Esophagus squamous epithelium (tissue), 4 donors: ENCODE results near the gene TMC1.

ENCODE experiments used
- POLR2A ChIP-seq, 4 donors: fragments of 450-650 bp; IDR thresholded peaks; one replicate each; pipeline ENCODE4 v1.6.1; 2017; ENCODE audit warnings: antibody characterized with exemption in 4 of 4, mild to moderate bottlenecking in 4 of 4, moderate library complexity in 3 of 4
- TF ChIP-seq, protein P1 (sequence below), 6 experiments: fragments of 450-650 bp in 4 of 6; fragments of 200-600 bp in 2 of 6; sonication (generic) in 2 of 6; IDR thresholded peaks; one replicate each; pipeline ENCODE4 v1.5.1; 2016 to 2019; ENCODE audit warnings: antibody characterized with exemption in 6 of 6, mild to moderate bottlenecking in 4 of 6, moderate library complexity in 4 of 6

- TF ChIP-seq POLR2A (IDR thresholded peaks at IDR 0.05): no peak
- TF ChIP-seq, protein P1, sequence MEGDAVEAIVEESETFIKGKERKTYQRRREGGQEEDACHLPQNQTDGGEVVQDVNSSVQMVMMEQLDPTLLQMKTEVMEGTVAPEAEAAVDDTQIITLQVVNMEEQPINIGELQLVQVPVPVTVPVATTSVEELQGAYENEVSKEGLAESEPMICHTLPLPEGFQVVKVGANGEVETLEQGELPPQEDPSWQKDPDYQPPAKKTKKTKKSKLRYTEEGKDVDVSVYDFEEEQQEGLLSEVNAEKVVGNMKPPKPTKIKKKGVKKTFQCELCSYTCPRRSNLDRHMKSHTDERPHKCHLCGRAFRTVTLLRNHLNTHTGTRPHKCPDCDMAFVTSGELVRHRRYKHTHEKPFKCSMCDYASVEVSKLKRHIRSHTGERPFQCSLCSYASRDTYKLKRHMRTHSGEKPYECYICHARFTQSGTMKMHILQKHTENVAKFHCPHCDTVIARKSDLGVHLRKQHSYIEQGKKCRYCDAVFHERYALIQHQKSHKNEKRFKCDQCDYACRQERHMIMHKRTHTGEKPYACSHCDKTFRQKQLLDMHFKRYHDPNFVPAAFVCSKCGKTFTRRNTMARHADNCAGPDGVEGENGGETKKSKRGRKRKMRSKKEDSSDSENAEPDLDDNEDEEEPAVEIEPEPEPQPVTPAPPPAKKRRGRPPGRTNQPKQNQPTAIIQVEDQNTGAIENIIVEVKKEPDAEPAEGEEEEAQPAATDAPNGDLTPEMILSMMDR (IDR thresholded peaks at IDR 0.05): no peak
Measured at GRCh38 chr9:72791436-72791835, 270.0 kb downstream of the TMC1 start.
